K562 (cell line): ENCODE measurements around the gene SERPINH1. TPM values are rescaled to one million over a fixed set of nuclear protein-coding genes. Genes with fewer than 3 reads are reported as not detected.

Experiments
- DMBX1 ChIP-seq: fragments of 250-450 bp; sonication (Bioruptor Pico); IDR thresholded peaks from 2 replicates; pipeline ENCODE4 v1.8.0; 2022; ENCODE audit warnings: inconsistent platforms, mild to moderate bottlenecking, moderate library complexity, borderline replicate concordance
- GTF2A2 ChIP-seq: IDR thresholded peaks from 2 replicates; pipeline ENCODE4 v1.6.1; 2016; ENCODE audit warnings: mild to moderate bottlenecking, missing genetic modification characterization, missing compliant biosample characterization
- GTF2E2 ChIP-seq: fragments of 200-800 bp; sonication (Bioruptor generic); IDR thresholded peaks from 2 replicates; pipeline ENCODE4 v1.6.1; 2016; ENCODE audit warnings: missing genetic modification characterization, missing compliant biosample characterization
- HMGN3 ChIP-seq: IDR thresholded peaks from 2 replicates; pipeline ENCODE4 v1.6.1; 2011; ENCODE audit warnings: borderline replicate concordance, low read depth, mild to moderate bottlenecking, mixed read lengths, low read length; ENCODE audit not compliant: insufficient read length; ENCODE audit errors: extremely low read depth
- L3MBTL2 ChIP-seq: fragments of 450-650 bp; IDR thresholded peaks from 2 replicates; pipeline ENCODE4 v1.6.1; 2016; ENCODE audit warnings: mild to moderate bottlenecking, moderate library complexity
- NCOA4 ChIP-seq: fragments of 450-650 bp; IDR thresholded peaks from 2 replicates; pipeline ENCODE4 v1.6.1; 2018; ENCODE audit warnings: mild to moderate bottlenecking; ENCODE audit not compliant: partially characterized antibody
- POLR2AphosphoS5 ChIP-seq: IDR thresholded peaks from 2 replicates; pipeline ENCODE4 v1.6.1; 2011; ENCODE audit warnings: mild to moderate bottlenecking, low read depth, low read length, moderate library complexity; ENCODE audit not compliant: control insufficient read depth, insufficient read depth
- ZC3H11A ChIP-seq: IDR thresholded peaks from 2 replicates; pipeline ENCODE4 v1.6.1; 2012; ENCODE audit warnings: low read depth, low read length, improper control_type of control experiment
- polyA plus RNA-seq, 8 experiments: library from polyadenylated mRNA; depleted of rRNA in 4 of 8; stranded (reverse) in 5 of 8; unstranded in 3 of 8; fragments of >200 nt; fragmentation: Nextera tagmentation in 2 of 8; fragmentation: Illumina TruSeq in 1 of 8; extraction: Ambion mirVana in 2 of 8; extraction: Trizol in 1 of 8; gene quantifications; 2 replicates each; pipeline versions ENCODE4 v1.2.1 to v1.2.3, GENCODE V29; 2011 to 2014; ENCODE audit warnings: inconsistent platforms in 1 of 8, missing spikeins in 1 of 8
- total RNA-seq, 7 experiments: library from RNA; depleted of rRNA in 6 of 7; stranded (reverse); fragments of >200 nt in 6 of 7; fragmentation: Illumina TruSeq in 2 of 7; extraction: Trizol in 2 of 7; gene quantifications; 2 replicates each; pipeline versions ENCODE4 v1.2.1 to v1.2.3, GENCODE V29; 2011 to 2021; ENCODE audit warnings: low replicate concordance in 1 of 7
- TF ChIP-seq, protein P1 (sequence below), 3 experiments: fragments of 200-800 bp in 1 of 3; fragments of 250-450 bp in 1 of 3; fragments of 450-650 bp in 1 of 3; sonication (Bioruptor Pico) in 1 of 3; sonication (Bioruptor generic) in 1 of 3; formaldehyde crosslinking in 1 of 3; IDR thresholded peaks; 2 replicates each; pipeline versions ENCODE4 v1.6.1 to v1.8.0; 2016 to 2022; ENCODE audit warnings: mild to moderate bottlenecking in 2 of 3, missing genetic modification characterization in 2 of 3, missing compliant biosample characterization in 1 of 3, moderate library complexity in 1 of 3
- TF ChIP-seq, protein P2 (sequence below): fragments of 250-450 bp; sonication (Bioruptor Pico); IDR thresholded peaks from 2 replicates; pipeline ENCODE4 v1.8.0; 2021; ENCODE audit warnings: moderate library complexity, mild to moderate bottlenecking, inconsistent platforms
- TF ChIP-seq, protein P3 (sequence below): sonication (generic); formaldehyde crosslinking; IDR thresholded peaks from 2 replicates; pipeline ENCODE4 v1.8.1; 2023; ENCODE audit warnings: mild to moderate bottlenecking, missing genetic modification reagents
- TF ChIP-seq, protein P4 (sequence below): fragments of 450-650 bp; IDR thresholded peaks from 2 replicates; pipeline ENCODE4 v1.6.1; 2017; ENCODE audit warnings: antibody characterized with exemption, mild to moderate bottlenecking

SERPINH1 gene
- total and polyA plus RNA-seq, 9 of the 15 experiments (the other 6 are each of a cell fraction or from before 2014, with no cell fraction given): 2.8 to 106 (median 67.9) TPM

DNA sequence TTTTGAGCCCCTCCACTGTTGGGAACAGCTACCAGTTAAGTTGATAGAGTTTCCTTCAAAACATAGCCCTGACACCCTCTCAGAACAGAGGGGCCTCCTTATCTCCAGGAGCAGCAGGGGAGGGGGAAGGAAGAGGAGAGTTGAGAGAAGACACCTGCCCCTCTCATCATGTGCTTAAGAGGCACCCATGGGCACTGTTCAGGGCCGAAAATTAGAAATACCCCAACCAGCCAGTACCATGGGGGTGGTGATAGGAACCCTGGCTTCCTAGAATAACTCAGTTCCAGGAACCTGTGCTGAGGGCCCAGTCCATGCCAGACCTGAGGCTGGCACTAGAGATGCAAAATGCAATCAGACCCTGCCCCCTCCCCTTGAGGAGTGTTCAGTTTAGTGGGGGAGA, 27.0 kb upstream of the SERPINH1 start (continued):
- TF ChIP-seq, protein P1, sequence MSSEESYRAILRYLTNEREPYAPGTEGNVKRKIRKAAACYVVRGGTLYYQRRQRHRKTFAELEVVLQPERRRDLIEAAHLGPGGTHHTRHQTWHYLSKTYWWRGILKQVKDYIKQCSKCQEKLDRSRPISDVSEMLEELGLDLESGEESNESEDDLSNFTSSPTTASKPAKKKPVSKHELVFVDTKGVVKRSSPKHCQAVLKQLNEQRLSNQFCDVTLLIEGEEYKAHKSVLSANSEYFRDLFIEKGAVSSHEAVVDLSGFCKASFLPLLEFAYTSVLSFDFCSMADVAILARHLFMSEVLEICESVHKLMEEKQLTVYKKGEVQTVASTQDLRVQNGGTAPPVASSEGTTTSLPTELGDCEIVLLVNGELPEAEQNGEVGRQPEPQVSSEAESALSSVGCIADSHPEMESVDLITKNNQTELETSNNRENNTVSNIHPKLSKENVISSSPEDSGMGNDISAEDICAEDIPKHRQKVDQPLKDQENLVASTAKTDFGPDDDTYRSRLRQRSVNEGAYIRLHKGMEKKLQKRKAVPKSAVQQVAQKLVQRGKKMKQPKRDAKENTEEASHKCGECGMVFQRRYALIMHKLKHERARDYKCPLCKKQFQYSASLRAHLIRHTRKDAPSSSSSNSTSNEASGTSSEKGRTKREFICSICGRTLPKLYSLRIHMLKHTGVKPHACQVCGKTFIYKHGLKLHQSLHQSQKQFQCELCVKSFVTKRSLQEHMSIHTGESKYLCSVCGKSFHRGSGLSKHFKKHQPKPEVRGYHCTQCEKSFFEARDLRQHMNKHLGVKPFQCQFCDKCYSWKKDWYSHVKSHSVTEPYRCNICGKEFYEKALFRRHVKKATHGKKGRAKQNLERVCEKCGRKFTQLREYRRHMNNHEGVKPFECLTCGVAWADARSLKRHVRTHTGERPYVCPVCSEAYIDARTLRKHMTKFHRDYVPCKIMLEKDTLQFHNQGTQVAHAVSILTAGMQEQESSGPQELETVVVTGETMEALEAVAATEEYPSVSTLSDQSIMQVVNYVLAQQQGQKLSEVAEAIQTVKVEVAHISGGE (CRISPR knock-in tag; IDR thresholded peaks at IDR 0.05): 0 out of 6 replicates have a peak, but pooled peaks of 1 of the 3 experiments have one; percentile 12
- TF ChIP-seq DMBX1 (CRISPR knock-in tag): peak; percentile 59; the same call in 1 of the 2 replicates
- TF ChIP-seq HMGN3: no peak
- TF ChIP-seq, protein P2, sequence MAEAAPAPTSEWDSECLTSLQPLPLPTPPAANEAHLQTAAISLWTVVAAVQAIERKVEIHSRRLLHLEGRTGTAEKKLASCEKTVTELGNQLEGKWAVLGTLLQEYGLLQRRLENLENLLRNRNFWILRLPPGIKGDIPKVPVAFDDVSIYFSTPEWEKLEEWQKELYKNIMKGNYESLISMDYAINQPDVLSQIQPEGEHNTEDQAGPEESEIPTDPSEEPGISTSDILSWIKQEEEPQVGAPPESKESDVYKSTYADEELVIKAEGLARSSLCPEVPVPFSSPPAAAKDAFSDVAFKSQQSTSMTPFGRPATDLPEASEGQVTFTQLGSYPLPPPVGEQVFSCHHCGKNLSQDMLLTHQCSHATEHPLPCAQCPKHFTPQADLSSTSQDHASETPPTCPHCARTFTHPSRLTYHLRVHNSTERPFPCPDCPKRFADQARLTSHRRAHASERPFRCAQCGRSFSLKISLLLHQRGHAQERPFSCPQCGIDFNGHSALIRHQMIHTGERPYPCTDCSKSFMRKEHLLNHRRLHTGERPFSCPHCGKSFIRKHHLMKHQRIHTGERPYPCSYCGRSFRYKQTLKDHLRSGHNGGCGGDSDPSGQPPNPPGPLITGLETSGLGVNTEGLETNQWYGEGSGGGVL (CRISPR knock-in tag): 0 out of 2 replicates have a peak, but pooled peaks have one; percentile 15
- TF ChIP-seq, protein P3, sequence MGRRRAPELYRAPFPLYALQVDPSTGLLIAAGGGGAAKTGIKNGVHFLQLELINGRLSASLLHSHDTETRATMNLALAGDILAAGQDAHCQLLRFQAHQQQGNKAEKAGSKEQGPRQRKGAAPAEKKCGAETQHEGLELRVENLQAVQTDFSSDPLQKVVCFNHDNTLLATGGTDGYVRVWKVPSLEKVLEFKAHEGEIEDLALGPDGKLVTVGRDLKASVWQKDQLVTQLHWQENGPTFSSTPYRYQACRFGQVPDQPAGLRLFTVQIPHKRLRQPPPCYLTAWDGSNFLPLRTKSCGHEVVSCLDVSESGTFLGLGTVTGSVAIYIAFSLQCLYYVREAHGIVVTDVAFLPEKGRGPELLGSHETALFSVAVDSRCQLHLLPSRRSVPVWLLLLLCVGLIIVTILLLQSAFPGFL (CRISPR knock-in tag): no peak
- peak; percentile 5; the same call in 1 of the 2 replicates for TF ChIP-seq GTF2E2 (tag)
- 0 out of 2 replicates have a peak, but pooled peaks have one; percentile 43 for TF ChIP-seq GTF2A2 (tag)
- no peak for TF ChIP-seq ZC3H11A
- TF ChIP-seq, protein P4, sequence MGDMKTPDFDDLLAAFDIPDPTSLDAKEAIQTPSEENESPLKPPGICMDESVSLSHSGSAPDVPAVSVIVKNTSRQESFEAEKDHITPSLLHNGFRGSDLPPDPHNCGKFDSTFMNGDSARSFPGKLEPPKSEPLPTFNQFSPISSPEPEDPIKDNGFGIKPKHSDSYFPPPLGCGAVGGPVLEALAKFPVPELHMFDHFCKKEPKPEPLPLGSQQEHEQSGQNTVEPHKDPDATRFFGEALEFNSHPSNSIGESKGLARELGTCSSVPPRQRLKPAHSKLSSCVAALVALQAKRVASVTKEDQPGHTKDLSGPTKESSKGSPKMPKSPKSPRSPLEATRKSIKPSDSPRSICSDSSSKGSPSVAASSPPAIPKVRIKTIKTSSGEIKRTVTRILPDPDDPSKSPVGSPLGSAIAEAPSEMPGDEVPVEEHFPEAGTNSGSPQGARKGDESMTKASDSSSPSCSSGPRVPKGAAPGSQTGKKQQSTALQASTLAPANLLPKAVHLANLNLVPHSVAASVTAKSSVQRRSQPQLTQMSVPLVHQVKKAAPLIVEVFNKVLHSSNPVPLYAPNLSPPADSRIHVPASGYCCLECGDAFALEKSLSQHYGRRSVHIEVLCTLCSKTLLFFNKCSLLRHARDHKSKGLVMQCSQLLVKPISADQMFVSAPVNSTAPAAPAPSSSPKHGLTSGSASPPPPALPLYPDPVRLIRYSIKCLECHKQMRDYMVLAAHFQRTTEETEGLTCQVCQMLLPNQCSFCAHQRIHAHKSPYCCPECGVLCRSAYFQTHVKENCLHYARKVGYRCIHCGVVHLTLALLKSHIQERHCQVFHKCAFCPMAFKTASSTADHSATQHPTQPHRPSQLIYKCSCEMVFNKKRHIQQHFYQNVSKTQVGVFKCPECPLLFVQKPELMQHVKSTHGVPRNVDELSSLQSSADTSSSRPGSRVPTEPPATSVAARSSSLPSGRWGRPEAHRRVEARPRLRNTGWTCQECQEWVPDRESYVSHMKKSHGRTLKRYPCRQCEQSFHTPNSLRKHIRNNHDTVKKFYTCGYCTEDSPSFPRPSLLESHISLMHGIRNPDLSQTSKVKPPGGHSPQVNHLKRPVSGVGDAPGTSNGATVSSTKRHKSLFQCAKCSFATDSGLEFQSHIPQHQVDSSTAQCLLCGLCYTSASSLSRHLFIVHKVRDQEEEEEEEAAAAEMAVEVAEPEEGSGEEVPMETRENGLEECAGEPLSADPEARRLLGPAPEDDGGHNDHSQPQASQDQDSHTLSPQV: peak; percentile 83
- no peak for TF ChIP-seq L3MBTL2
- no peak for TF ChIP-seq NCOA4
- TF ChIP-seq POLR2AphosphoS5: peak; percentile 43; the same call in 1 of the 2 replicates
